Stimulated activated CD4-positive, alpha-beta T cell treated with anti-CD3 and anti-CD28 coated beads, Interleukin-15, amount 100 ng/mL, for 24 hours (primary cell): ENCODE results near the gene MARK3.
"Not testable (repeated sequence)": the region's sequence is repeated elsewhere in the genome, so short reads cannot be mapped to it uniquely, and the experiment has no call there.

Experiments
- DNase-seq: peaks from one replicate; pipeline ENCODE4 v3.0.0-alpha.2; 2020

The MARK3 gene

GRCh38 chr14:103517174-103517566, 132.0 kb downstream of the MARK3 start:
- DNase-seq = no peak

- DNase-seq = no peak
Observed at GRCh38 chr14:103517721-103518421, 132.7 kb downstream of the MARK3 start.

GRCh38 chr14:103518422-103519042, 133.3 kb downstream of the MARK3 start:
- peak; percentile 74 for DNase-seq

GRCh38 chr14:103519043-103519836, 134.0 kb downstream of the MARK3 start:
- no peak for DNase-seq

- no peak for DNase-seq
Observed at GRCh38 chr14:103519837-103520212, 134.6 kb downstream of the MARK3 start.

- DNase-seq = no peak
Observed at GRCh38 chr14:103520269-103520656, 135.0 kb downstream of the MARK3 start.

- peak; percentile 71 for DNase-seq
Observed at GRCh38 chr14:103520657-103521437, 135.6 kb downstream of the MARK3 start.

GRCh38 chr14:103521438-103521950, 136.3 kb downstream of the MARK3 start:
- DNase-seq = no peak

GRCh38 chr14:103521951-103522563, 136.8 kb downstream of the MARK3 start:
- DNase-seq = no peak

- DNase-seq = peak; percentile 48
Observed at GRCh38 chr14:103522649-103523574, 137.7 kb downstream of the MARK3 start, which contains the start of gene CKB. Gene CKB (minus strand): TSS chr14:103522830. CDS start chr14:103522493, 337 bp downstream.

GRCh38 chr14:103523575-103523954, 138.3 kb downstream of the MARK3 start:
- DNase-seq = no peak

- DNase-seq = no peak
Observed at GRCh38 chr14:103524002-103524935, 139.1 kb downstream of the MARK3 start.

- DNase-seq = not testable (repeated sequence)
Observed at GRCh38 chr14:103525430-103526246, 140.4 kb downstream of the MARK3 start.

- DNase-seq = no peak
Observed at GRCh38 chr14:103526247-103526913, 141.2 kb downstream of the MARK3 start.

- no peak for DNase-seq
Observed at GRCh38 chr14:103526914-103527248, 141.7 kb downstream of the MARK3 start.

GRCh38 chr14:103527408-103528145, 142.4 kb downstream of the MARK3 start:
- peak; percentile 54 for DNase-seq

GRCh38 chr14:103528146-103528586, 143.0 kb downstream of the MARK3 start:
- no peak for DNase-seq
